NCI-H82 (cell line): ENCODE measurements around the gene KRTAP5-9.
"Not testable (repeated sequence)": the region's sequence is repeated elsewhere in the genome, so short reads cannot be mapped to it uniquely, and the experiment has no call there.

ENCODE experiments used
- DNase-seq: peaks from one replicate; lab custom pipeline; 2025; lab: John Stamatoyannopoulos, UW

Gene KRTAP5-9

DNA sequence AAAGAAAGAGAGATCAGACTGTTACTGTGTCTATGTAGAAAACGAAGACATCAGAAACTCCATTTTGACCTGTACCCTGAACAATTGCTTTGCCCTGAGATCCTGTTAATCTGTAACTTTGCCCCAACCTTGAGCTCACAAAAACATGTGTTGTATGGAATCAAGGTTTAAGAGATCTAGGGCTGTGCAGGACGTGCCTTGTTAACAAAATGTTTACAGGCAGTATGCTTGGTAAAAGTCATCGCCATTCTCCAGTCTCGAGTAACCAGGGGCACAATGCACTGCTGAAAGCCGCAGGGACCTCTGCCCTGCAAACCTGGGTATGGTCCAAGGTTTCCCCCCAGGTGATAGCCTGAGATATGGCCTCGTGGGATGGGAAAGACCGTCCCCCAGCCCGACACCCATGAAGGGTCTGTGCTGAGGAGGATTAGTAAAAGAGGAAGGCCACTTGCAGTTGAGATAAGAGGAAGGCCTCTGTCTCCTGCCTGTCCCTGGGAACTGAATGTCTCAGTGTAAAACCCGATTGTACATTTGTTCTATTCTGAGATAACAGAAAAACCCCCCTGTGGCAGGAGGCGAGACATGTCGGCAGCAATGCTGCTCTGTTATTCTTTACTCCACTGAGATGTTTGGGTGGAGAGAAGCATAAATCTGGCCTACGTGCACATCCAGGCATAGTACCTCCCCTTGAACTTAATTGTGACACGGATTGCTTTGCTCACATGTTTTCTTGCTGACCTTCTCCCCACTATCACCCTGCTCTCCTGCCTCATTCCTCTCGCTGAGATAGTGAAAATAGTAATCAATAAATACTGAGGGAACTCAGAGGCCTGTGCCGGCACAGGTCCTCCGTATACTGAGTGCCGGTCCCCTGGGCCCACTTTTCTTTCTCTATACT, 13.3 kb upstream of the KRTAP5-9 start:
- not testable (repeated sequence) for DNase-seq

- no peak for DNase-seq
Observed at GRCh38 chr11:71535825-71536224, 12.4 kb upstream of the KRTAP5-9 start.

DNA sequence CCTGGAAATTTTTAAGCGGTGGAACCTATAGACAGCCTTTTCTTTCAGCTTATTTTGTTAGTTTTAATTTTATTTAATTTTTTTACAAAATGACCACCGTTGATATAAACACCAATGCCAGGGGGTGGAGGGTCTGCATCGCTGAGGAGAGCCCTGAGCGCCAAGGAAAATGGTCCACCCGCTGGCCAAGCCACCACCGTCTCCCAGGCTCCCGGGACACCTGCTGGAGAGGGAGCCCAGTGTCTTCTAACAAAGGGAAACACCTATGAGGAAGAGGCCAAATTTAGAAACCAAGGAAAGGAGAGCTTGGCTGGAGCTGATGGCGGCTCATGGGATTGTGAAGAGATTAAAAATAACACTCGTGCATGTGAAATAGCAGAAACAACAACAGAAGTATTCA, 10.7 kb upstream of the KRTAP5-9 start:
- no peak for DNase-seq

DNA sequence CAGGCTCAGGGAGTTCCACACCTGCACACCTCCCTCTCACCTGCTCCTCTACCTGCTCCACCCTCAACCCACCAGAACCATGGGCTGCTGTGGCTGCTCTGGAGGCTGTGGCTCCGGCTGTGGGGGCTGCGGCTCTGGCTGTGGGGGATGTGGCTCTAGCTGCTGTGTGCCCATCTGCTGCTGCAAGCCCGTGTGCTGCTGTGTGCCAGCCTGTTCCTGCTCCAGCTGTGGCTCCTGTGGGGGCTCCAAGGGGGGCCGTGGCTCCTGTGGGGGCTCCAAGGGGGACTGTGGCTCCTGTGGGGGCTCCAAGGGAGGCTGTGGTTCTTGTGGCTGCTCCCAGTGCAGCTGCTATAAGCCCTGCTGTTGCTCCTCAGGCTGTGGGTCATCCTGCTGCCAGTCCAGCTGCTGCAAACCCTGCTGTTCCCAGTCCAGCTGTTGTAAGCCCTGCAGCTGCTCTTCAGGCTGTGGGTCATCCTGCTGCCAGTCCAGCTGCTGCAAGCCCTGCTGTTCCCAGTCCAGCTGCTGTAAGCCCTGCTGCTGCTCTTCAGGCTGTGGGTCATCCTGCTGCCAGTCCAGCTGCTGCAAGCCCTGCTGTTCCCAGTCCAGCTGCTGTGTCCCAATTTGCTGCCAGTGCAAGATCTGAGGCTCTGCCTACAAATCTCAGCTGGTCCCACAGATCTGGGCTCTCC, 10.1 kb upstream of the KRTAP5-9 start, which contains the start of gene KRTAP5-8:
Gene KRTAP5-8, plus strand, starts transcription at position 49 of the 689 bp plus-strand sequence. Its CDS starts 31 bp downstream, at position 80.
- DNase-seq, result not testable (repeated sequence)

GRCh38 chr11:71538666-71538990, 9.6 kb upstream of the KRTAP5-9 start:
- no peak for DNase-seq

GRCh38 chr11:71539017-71539416, 9.2 kb upstream of the KRTAP5-9 start:
- no peak for DNase-seq

GRCh38 chr11:71539971-71540370, 8.2 kb upstream of the KRTAP5-9 start:
- DNase-seq, result not testable (repeated sequence)

DNA sequence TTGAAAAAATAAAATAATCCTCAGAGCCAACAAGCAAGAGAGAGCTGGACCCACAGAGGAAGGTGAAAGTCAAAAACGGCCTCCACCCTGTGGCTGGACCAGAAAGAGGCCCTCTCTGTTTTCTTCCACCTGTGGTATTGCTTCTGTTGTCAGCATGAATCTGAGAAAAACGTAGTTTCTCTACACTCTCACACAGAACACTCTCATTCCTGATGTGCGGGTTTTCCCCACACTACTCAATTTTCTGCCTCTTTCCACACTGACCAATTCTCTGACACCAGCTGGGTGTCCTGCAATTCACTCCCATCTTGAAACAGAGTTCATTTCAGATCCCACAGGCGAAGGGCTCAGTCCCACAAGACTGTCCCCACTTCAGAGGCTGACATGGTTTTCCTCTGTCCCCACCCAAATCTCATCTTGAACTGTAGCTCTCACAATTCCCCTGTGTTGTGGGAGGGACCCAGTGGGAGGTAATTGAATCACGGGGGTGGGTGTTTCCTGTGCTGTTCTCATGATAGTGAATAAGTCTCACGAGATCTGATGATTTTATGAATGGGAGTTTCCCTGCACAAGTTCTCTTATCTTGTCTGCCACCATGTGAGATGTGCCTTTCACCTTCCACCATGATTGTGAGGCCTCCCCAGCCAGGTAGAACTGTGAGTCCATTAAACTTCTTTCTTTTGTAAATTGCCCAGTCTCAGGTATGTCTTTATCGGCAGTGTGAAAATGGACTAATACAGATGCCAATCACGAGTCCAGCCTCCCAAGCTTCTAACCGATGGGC, 7.5 kb upstream of the KRTAP5-9 start:
- not testable (repeated sequence) for DNase-seq

DNA sequence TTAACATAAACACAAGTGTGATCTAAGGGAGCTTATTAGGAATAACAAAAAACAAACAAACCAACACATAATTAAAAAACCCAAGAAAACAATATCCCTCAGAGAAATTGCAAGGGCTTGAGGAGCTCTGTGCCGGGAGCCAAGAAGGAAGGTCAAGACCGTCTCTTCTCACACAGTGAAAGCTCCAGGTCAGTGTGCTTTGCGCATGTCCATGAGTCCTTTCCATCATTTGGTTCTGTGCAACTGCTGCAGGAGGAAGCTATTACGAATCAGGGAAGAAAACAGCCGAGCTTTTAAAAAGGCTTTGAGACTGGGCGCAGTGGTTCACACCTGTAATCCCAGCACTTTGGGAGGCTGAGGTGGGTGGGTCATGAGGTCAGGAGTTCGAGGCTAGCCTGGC, 5.8 kb upstream of the KRTAP5-9 start:
- no peak for DNase-seq

GRCh38 chr11:71542879-71543777, 5.1 kb upstream of the KRTAP5-9 start:
- no peak for DNase-seq

DNA sequence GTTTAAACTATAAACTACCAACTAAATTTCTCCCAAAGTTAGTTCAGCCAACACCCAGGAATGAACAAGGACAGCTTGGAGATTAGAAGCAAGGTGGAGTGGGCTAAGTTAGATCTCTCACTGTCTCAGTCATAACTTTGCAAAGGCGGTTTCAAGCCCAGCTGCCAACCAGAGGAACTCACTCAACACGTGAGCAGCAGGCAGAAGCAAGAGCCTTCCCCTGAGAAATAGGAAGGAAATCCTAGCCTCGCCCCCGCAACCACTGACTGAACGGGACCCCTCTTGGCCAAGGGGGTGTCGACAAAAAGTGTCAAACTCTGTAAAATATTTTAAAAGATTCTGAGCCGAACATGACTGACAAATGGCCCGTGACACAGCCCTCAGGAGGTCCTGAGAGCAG, 4.4 kb upstream of the KRTAP5-9 start:
- no peak for DNase-seq

DNA sequence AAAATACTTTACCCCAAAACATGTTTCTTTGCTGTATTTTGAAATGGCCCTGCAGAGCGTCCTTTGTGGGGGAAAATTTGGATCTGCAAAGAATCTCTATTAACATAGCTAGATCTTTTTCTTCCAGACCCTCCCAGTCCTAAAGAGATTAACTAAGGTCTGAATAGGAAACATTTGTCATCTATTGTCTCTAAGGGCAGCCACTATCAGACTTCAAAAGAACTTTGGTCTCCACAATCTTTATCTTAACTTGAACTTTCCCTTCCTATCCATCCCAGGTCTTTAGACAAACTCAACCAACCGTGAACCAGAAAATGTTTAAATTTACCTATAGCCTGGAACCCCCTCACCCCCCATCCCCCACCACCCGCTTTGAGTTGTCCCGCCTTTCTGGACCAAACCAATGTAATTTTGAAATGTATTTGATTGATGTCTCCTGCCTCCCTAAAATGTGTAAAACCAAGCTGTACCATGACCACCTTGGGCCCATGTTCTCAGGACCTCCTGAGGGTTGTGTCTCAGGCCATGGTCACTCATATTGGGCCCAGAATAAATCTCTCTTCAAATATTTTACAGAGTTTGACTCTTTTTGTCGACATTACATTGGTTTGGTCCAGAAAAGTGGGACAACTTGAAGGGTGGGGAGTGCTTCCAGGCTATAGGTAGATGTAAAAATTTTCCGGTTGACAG, 3.5 kb upstream of the KRTAP5-9 start:
- DNase-seq, result no peak

DNA sequence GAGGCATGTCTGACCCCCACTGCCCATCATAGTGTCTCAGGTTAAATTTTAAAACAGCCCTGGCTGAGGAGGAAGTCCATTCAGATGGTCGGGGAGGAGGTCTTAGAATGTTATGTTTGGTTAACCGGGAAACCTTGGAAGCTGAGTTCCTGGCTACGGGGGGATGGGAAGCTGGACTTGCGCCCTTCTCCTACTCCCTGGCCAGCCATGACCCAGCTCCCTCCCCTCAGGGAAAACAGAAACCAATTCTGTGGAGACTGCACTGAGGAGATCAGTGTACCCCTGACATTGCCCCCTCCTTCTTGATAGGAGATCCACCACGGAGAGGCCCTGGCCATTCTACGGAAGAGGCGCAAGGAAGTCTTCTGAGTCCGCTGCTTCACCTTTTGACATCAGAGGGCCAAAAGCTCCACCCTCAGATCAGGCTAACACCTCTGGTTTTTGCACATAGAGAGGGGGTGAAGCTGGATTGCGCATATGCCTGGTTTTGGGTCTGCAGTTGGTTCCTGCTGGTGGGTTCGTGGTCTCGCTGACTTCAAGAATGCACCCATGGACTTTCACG, 2.7 kb upstream of the KRTAP5-9 start:
- DNase-seq, result no peak

DNA sequence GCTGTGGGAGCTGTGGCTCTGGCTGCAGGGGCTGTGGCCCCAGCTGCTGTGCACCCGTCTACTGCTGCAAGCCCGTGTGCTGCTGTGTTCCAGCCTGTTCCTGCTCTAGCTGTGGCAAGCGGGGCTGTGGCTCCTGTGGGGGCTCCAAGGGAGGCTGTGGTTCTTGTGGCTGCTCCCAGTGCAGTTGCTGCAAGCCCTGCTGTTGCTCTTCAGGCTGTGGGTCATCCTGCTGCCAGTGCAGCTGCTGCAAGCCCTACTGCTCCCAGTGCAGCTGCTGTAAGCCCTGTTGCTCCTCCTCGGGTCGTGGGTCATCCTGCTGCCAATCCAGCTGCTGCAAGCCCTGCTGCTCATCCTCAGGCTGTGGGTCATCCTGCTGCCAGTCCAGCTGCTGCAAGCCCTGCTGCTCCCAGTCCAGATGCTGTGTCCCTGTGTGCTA, 514 bp downstream of the KRTAP5-9 start:
- no peak for DNase-seq

GRCh38 chr11:71551711-71552110, 3.5 kb downstream of the KRTAP5-9 start:
- no peak for DNase-seq

DNA sequence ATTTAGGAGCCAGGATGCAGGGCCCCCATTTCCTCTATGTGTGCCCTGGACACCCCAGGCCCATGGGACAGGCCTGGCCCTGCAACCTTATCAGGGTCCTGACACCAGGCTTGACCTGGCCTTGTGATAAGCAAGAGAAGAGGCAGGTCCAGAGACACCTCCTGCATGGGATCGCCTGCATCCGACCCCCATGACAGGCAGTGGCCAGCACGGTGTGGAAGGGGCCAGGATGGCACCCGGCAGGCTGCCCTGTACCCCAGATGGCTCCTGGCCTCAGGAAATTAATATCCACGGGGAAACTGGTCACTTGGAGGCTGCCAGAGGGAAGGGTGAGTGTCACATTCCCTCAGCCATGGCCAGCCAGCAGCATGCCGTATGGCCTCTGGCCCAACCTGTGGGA, 6.8 kb downstream of the KRTAP5-9 start:
- DNase-seq, result no peak

DNA sequence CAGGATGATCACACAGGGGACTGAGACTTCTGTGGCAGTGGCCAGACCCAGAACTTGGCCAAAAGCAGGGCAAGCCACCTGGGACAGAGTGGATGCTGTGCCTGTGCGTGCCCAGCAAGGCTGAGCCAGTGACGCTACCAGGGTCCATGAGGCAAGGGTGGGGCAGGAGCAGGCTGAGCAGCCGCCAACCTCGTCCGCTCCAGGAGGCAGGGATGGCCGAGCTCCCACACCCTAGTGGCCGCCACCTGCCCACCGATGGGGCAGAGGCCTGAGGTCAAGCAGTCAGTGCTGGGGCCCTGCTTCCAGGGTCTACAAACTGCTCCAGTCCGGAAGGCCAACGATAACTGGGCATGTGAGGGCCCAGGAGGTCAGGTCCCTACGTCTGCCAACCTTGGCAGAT, 7.3 kb downstream of the KRTAP5-9 start:
- DNase-seq, result no peak

DNA sequence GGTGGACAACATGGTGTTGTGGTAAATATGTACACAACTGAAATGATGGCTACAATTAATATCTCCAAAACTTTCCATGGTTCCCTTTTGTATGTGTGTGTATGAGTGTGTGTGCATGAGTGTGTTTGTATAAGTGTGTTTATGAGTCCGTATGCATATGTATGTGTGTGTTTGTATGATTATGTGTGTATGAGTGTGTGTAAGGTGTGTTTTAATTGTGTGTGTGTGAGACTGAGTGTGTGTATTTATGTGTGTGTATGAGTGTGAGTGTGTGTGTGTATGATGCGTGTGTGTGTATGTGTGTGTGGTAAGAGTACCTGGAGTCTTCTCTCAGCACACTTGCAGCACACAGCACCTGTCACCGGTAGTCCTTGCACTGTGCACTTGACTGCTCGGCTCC, 7.8 kb downstream of the KRTAP5-9 start:
- no peak for DNase-seq

DNA sequence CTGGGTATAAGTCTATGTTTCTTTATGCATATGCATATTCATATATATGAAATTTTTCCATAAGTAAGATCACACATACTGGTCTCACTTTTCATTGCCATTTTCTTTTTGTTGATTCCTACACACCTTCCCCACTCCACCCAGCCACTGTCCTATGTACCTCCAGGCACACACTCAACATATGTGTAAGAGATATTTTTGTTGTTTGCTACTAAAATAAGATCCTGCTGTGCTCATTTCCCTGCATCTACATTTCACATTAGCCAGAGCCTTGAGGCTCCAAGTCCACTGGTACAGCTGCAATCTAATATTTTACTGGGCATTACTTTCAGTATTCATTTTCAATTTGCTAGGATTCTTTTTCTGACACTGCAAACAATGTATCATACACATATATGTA, 9.0 kb downstream of the KRTAP5-9 start:
- no peak for DNase-seq

GRCh38 chr11:71558996-71559395, 10.8 kb downstream of the KRTAP5-9 start:
- DNase-seq, result no peak

- DNase-seq, result no peak
Observed at GRCh38 chr11:71562120-71562519, 13.9 kb downstream of the KRTAP5-9 start.
